A172 (cell line): ENCODE results near the gene SEMA4G. TPM values are rescaled to one million over a fixed set of nuclear protein-coding genes. Genes with fewer than 3 reads are reported as not detected.
"Not testable (repeated sequence)": the region's sequence is repeated elsewhere in the genome, so short reads cannot be mapped to it uniquely, and the experiment has no call there.

Experiments used
- DNase-seq: peaks from one replicate; pipeline ENCODE4 v3.0.0-alpha.2; 2015; ENCODE audit warnings: low spot score
- total RNA-seq: library from RNA; depleted of rRNA; stranded (reverse); fragments of >200 nt; shearing (Covaris generic); gene quantifications from 2 replicates; pipeline ENCODE4 v1.2.3, GENCODE V29; 2014

SEMA4G gene
- total RNA-seq, 1 experiment from 2014 or later = not detected

DNA sequence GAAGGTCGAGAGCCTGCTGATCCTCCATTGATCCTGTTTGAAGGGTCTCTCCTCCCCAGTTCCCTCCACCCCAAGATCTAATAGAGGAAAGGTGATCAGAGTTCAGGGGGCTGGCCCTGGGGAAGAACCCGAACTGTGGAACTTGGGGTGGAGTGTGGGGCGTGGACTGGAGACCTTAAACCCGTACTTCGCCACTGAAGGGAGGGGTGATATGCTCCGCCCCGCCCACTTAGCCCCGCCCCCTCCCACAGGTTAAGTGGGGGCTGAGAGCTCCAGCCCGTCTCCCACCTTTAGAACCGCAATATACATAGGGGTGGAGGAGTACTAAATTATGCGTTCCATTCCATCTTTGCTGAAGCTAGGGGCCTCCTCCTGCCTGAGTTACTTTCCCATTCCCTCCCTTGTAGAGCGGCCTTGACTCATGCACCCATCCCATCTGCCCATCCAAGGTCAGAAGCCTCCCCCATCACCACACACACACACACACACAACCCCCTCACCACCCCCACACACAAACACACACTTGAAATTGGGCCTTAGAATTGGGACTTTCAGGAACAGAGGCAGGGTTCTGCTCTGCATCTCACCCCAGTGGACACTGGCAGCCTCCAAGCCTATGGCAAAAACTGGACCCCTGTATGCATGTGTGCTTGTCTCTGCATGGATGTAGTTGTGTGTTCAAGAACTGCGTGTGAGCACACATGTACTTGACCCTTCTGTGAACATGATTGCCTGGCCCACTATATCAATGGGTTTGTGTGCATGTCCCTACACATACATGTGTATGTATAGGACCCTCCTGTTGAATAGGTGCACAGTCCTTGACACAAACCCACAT is 991 bp downstream of the SEMA4G start:
- DNase-seq = no peak

DNA sequence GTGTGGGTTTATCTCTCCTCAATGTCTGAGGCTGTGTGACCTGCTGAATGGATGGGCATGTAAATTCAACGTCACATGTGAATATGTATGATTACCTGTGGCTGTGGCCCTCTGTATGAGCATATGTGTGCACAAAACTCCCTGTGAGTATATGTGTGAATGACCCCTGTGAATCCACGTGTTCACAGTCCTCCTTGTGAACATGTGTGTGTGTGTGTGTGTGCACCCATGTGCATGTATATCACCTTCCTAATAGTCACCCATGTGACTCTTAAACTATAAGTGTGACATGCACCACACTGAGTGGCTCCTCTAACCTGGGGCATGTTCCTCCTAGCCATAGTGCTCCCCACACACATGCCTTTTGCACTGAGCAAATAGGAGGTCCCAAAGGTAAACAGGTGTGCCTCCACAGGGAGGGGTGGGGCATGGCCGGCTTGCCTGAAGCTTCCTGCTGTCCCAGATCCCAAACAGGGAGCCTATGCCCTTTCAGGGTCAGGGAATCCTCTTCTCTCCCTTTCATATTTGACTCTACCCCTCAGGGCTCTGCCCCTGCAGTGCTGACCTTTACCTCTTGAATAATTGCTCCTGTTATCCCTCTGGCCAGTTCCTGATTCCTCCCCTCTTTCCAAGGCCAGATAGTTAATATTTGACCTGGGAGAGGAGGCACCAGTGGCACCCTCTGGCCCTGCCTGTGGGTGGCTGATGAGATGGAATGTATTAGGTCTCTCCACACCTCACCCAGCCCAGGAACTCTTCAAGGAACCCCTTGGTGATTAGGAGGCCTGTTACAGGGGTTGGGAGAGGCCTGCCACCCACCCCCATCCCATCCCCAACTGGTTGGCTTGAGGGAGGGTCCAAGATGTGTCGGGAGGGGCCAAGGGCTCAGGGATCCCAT is 1.9 kb downstream of the SEMA4G start:
- DNase-seq = no peak

DNA sequence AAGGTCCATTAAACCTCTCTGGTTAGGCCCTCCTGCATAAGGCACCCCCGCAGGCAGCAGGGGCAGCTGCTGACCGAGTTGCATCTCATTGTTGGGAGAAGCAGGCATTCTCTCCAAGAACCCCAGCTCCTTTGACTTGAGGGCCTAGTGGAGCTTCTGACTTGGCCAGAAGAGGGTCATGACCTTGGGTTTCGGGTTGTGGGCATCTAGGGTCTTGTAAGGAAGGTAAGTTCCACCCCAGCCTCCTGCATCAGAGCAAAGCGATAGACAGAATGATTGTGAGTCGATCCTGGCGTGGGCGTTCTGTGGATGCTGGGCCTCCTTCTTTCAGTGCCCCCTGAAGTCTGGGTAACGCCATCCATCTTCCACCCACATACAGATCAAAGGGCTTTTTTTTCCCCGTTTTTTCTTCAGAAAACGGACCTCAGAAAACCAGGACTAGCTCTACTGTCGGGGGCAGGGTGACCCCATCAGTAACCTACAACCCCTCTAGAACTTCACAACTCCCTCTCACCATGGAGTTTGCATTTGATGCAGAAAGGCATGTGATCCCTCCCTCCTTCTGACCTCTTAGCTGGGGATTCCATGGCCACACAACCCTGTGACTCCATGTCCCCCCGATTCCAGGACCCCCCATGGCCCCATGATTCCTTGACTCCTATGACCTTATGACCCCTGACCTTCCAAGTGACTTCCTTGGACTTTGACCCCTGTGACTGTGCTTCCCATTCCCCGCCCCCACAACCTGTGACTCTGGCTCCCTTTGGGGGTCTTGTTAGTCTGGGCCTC is 3.0 kb downstream of the SEMA4G start:
- DNase-seq = no peak

DNA sequence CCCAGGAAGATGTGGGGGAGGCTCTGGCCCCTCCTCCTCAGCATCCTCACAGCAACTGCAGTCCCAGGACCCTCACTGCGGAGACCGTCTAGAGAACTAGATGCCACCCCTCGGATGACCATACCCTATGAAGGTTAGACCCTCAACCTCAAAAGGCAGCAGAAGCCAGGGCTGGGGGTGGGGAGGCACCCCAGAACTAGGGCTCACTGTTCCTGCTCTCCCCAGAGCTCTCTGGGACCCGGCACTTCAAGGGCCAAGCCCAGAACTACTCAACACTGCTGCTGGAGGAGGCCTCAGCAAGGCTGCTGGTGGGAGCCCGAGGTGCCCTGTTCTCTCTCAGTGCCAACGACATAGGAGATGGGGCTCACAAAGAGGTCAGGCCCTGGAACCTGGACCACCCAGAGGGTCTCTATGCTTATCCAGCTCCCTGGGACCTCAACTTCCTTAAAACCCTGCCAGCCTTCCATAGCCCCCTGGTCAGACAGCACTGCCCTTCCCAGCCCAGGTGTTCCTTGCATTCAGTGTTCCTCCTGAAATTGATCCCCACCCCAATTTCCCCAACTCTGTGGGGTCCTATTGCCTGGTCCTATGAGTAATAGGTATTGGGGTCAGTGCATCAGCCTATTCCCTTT is 3.7 kb downstream of the SEMA4G start:
- no peak for DNase-seq

DNA sequence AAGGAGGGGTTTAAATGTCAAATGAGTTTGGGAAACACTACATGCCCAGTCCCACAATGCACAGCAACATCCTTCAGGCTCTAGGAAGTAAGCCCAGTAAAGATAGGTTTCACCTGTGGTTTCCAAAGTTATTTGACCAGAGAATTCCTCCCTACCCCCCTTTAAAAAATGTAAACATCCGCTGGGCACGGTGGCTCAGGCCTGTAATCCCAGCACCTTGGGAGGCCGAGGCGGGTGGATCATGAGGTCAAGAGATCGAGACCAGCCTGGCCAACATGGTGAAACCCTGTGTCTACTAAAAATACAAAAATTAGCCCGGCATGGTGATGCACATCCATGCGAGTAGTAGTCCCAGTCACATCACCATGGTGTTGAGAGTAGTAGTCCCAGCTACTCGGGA is 6.1 kb downstream of the SEMA4G start:
- DNase-seq = not testable (repeated sequence)

DNA sequence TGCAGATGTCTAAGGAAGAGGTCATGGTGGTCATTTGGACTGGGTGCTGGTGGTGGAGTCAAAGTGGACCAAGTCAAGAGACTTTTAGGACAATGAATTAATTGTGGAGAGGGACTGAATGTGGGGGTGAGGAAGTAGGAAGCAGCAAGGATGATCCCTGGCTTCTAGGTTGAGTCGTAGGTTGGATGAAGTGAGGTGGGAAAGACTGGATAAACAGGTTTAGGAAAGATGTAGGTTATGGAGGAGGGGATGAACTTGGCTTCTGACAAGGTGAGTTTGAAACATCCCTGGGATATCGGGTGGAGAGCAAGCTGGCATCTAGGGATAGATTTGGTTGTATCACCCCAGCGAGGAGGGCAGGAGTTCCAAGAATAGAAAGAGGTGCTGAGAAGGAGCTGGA is 7.6 kb downstream of the SEMA4G start:
- no peak for DNase-seq

DNA sequence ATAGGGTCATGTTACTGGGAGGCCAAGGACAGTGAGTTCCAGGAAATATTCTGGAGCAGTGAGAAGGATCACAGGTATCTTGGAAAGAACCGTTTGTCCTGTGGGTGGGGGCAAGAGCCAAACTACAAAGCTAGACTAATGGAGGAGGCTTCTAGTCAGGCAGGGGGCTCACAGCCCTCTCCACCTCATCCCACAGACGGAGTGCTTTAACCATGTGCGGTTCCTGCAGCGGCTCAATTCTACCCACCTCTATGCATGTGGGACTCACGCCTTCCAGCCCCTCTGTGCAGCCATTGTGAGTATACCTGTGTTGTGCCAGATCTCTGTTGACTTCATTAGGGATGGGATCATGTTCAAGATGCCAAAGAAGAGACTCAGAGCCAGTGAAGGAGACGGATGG is 8.1 kb downstream of the SEMA4G start:
- no peak for DNase-seq

DNA sequence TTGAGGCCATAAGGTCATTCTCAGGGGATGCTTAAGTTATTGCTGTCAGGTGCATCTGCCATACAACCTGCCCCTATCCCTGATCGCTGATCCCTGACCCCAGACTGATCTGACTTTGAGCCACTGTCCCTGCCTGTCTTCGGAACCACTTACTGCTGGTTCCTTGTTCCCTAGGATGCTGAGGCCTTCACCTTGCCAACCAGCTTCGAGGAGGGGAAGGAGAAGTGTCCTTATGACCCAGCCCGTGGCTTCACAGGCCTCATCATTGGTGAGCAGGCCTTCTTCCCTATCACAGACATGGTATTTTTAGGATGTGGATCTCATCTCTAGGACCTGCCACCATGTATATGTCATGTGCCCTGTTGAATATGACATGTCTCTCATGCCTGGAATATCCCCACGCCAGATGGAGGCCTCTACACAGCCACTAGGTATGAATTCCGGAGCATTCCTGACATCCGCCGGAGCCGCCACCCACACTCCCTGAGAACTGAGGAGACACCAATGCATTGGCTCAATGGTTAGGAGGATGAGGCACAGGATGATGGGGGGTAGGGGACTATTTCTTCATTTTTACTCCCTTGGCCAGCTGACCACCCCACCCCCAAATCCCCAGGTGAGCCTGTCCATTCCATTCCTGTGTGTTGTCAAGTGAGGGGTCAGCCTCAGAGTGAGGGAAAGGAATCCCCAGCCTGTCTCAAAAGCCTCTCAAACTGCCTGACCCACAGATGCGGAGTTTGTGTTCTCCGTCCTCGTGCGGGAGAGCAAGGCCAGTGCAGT is 9.0 kb downstream of the SEMA4G start:
- no peak for DNase-seq

DNA sequence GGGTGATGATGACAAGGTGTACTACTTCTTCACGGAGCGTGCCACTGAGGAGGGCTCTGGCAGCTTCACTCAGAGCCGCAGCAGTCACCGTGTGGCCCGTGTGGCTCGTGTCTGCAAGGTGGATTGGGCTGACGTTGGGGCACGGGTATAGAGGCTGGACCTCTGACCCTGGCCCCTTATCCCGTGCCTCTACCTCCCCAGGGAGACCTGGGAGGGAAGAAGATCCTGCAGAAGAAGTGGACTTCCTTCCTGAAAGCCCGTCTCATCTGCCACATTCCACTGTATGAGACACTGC is 9.5 kb downstream of the SEMA4G start:
- no peak for DNase-seq

DNA sequence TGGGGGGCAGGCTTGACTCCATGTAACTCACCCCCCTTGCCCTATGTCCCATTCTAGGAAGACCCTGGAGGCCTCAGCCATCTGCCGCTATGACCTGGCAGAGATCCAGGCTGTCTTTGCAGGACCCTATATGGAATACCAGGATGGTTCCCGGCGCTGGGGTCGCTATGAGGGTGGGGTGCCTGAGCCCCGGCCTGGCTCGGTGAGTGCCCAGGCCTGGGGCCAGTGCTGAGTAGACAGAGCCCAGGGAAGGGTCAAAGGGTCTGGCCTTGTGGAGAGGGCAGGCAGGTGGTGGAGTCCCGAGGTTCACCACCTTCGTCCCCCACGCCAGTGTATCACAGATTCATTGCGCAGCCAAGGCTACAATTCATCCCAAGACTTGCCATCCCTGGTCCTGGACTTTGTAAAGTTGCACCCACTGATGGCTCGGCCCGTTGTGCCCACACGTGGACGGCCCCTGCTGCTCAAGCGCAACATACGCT is 10.5 kb downstream of the SEMA4G start:
- no peak for DNase-seq

DNA sequence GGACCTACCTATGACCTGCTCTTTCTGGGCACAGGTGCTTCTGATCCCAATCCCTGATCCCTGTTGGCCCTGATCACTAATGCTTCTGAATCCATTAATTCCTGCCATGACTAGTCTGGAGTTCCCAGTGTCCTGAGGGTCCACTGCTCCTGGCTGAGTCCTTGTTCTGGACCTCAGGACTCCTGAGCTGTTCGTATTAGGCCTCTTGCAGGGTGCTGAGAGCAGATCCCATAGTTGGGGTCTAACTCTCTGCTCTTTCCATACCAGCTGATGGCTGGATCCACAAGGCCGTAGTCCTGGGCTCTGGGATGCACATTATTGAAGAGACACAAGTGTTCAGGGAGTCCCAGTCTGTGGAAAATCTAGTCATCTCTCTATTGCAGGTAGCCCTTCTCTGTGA is 11.0 kb downstream of the SEMA4G start:
- DNase-seq = no peak

DNA sequence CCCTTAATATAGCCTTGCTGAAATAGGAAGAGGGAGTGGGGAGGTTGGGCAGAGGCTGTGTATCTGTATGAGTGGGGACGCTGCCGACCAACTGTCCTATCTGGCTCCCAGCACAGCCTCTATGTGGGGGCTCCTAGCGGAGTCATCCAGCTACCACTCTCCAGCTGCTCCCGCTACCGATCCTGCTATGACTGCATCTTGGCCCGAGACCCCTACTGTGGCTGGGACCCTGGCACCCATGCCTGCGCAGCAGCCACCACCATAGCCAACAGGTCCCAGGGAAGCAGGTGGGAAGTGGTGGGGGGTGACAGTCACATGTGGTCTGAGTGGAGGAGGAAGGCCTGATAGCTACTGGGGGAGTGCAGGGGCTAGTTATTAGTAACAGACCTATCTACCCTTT is 11.4 kb downstream of the SEMA4G start:
- no peak for DNase-seq

DNA sequence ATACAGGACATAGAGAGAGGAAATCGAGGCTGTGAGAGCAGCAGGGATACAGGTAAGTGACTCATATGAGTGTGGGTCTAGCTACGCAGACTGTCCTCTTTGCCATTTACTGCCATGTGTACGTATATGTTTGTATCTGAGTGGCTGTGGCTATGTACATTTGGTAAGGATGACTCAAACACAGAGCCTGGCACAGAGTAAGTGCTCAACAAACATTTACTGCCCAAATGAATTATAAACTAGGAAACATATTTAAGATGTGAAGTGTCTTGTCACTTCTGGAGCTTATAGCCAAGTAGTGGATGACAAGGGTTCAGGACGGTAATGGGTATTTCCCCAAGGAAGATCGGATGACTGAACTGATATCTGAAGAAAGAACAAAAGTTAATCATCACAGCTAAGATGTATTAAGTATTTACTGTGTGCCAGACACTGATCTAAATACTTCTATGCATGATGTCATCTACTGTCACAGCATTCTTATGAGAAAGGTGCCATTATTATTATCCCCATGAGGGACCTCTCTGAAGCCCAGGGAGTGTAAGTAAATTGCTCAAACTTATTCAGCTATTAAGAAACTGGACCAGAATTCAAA is 12.0 kb downstream of the SEMA4G start:
- no peak for DNase-seq

DNA sequence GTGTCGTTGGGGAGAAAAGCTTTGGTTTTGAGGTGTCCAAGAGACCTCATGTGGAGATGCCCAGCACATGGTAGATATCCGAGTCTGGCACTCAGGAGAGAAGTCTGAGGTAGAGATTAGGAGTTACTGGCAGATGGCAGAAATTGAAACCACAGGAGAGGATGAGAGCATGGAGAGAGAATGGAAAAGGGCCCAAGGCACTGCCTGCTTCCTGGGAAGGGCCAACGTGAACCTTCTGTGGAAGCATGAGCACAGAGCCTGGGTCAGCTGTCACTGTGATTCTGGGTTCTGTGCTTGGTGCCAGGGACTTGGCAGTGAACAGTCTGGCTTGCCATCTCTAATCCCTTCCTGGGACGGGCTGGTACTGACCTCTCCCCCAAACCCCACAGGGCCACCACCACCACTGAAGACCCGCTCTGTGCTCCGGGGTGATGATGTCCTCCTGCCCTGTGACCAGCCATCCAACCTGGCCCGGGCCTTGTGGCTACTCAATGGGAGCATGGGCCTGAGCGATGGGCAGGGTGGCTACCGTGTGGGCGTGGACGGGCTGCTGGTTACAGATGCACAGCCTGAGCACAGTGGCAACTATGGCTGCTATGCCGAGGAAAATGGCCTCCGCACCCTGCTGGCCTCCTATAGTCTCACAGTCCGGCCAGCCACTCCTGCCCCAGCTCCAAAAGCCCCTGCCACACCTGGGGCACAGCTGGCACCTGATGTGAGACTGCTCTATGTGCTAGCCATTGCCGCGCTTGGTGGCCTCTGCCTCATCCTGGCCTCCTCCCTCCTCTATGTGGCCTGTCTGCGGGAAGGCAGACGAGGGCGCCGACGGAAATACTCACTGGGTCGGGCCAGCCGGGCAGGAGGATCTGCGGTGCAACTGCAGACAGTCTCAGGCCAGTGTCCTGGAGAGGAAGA is 13.9 kb downstream of the SEMA4G start:
- DNase-seq = no peak

DNA sequence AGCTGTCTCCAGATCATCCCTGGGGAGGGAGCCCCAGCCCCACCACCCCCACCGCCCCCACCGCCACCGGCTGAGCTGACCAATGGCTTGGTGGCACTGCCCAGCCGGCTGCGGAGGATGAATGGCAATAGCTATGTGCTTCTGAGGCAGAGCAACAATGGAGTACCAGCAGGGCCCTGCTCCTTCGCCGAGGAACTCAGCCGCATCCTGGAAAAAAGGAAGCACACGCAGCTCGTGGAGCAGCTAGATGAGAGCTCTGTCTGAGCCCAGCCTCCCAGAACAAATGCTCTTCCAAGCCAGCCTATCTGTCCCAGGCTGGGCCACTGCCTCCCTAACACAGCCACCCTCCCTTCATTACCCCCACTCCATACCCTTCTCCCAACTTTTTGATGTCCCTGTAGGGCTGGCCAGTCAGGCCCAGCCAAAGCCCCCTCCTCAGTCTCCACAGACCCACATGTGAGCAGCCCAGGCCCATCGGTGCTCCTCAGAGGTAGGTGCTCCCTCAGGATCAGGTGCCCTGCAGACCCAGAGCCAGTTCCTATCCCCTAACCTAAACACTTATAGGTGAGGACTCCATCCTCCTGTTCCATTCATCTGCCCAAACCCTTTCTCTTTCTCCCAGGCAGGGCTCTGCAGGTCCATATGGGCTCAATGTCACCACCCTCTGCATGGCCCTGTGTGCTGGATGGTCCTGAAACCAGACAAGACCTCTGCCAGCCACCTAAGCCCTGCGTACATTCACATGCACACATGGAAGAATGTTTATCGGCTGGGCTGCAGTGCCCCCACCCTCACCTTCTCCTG is 14.8 kb downstream of the SEMA4G start:
- DNase-seq = no peak

DNA sequence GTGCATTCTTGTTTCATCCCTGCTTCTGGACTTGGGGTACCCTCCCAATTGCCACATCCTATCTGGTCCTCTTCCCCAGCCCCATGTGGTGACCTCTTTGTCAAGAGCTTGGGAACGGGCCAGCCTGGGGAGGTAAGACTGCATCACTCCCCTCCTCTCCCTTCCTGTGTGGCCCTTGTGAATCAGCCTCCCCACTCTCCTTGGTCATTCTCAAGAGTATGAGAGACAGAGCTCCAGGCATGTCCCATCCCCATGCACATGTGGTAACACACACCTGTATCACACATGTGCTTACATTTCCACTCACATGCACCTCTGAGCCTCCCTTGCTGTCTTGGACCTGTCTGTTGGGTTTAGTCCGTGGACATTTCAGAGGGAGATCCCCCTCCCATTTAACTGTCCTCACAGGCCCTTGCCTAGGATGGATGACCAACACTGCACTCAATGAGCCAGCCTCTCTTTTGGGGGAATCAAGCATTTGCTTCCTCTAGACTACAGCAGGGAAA is 15.4 kb downstream of the SEMA4G start:
- no peak for DNase-seq

DNA sequence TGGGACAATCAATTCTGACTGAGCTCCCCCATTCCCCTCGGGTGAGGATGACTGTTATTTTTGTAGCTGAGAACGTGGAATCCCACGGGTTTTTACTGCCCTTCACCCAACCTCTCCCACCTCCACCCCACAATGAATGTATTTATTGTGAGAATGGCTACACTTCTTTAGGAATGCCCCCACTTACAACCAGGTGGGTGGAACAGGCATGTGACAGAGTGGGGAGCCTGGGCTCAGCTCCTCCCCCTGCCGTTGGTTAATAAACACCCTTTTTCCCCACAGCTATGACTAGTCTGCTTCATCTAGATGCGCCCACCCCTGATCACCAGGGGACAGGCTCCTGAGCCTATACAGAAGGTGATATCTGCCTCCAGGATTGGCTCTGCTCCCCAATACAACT is 16.0 kb downstream of the SEMA4G start:
- DNase-seq = no peak

DNA sequence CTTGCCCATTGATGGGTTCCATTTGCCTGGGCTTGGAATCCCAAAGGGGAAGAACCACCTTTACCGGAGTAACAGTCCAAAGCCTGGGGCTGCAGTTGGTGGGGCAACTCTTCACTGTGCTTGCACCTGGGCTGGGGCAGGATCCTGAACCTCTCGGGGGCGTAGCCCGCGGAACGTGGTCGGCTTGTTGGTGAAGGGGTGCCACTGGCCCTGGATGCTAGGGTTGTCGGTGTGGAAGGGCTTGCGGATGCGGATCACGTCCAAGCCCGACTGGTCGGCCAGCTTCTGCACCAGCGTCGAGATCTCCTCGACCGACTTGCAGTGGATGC is 17.3 kb downstream of the SEMA4G start:
- DNase-seq = no peak
